HG03159 (cell line): Measurements from ENCODE around the gene WDR86.

ENCODE experiments used
- ATAC-seq: cut with Tn5 transposase; IDR thresholded peaks from one replicate; pipeline ENCODE4 v1.9.1; 2021; ENCODE audit warnings: mild to moderate bottlenecking, moderate library complexity; ENCODE audit not compliant: unreplicated experiment

WDR86 gene

DNA sequence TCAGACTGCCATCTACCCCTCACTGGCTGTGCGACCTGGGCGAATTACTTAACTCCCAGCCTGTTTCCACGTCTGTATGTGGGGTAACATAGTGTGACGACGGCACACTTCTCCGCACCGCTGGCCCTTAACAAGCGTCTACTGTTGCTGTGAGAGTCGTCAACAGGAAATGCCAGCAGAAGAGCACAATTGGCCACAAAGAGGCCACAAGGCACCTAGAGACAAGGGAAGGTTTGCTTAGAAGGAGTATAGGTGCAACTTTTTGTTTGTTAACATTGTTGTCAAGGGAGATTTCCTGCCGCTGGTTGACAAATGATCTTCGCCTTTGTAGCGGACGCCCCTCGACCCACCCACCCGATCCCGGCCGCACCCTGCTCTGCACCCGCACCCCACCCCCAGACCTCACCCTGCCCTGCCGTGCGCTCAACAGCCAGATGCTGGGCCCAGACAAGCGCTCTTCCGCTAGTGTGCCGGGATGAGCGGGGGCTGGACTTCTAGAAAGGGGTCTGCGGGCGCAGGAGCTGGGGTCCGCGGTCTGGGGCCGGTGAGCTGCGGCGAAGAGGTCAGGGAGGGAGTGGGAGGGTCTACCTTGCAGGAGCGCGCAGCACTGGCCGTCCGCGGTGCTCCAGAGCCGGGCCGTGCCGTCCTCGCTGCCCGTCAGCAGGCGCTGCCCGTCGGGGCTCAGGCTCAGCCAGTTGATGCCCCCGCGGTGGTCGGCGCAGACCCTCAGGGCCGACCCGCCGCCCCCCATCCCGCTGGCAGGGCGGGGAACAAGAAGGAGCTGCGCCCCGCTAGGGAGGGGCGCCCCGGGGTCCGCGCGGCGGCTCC lies 785 bp downstream of the WDR86 start:
- ATAC-seq = peak; percentile 54

- no peak for ATAC-seq
These were observed 1.4 kb downstream of the WDR86 start for GRCh38 chr7:151408498-151408838.

DNA sequence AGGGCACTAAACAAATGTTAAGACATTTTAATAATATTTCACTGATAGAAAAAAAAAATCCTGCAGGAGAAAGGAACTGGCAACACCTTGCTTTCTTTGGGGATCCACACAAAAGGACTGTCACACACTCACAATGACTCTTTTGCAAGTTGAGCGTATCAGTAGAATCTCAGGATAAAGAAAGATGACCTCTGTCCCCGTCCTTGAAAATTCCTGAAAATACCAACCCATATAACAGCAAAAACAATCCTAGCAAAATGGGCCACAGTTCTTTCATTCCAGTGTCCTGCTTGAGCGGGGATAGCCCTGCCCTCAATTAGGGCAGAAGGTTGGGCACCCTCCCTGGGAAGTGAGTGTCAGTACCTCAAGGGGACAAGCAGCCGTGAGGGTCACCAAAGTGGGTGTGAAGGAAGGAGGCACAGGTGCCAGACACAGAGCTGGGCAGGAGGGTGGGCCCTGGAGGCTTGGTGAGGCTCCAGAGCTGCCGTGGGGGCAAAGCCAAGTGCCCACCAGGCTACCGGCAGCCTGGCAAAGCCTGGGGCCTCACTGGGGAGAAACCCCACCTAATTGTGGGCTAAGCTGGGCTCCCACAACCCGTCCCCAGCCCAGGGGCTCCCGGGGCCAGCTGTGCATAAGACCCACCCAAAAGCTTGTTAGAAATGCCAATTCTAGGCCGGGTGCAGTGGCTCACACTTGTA lies 2.8 kb downstream of the WDR86 start:
- ATAC-seq = no peak

DNA sequence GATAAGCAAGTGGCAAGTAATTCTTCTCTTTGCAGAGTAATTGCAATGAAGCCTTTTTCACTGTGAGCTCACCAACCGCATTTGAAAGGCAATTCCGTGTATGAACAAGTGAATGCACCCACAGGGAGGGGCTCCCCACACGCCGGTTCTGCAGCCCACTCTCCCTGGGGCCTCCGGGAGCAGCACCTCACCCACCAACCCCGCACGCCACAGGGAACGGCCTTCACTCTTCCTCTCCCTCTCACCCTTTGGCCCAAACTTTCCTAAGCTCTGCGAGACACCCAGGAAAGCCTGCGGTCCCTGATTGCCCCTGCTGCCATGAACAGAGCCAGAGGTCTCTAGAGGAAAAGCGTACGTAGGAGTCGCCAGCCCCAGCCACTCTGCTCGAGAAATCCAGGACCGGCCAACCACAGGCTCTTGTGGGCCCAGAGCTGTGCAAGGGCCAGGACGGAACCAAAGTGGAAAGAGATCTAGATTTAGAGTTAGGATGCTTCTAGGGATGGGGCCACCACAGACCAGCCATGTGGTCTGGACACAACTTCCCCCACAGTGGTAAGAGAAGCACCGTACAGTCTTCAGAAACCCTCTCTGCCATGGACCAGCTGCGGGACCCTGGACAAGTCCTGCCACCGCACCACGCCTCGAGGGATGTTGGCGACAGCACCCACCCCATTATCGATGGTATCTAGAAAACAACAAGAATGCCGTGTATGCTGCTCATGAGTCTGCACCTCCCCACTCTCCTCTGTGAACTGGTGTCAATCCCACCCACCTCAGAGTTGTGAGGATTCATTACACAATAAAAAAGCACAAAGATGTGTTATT lies 3.6 kb downstream of the WDR86 start:
- no peak for ATAC-seq

DNA sequence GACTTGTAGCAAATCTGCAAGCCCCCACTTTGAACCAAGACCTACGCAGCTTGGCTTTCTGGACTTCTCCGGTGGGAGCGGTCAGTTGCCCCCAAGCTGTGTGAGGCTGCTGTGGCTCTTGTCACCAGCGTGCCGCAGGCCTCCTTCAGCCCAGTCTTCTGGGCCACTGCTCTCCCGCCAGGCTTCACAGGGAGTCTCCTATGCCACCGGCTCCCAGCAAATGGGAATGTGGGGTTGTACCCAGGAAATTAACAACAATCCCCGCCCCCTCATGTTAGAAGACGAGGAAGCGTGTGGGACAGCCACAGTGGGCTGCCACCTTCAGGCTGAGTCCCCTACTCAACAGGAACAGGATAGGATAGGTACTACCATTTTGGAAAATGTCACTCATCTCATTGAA lies 4.2 kb downstream of the WDR86 start:
- no peak for ATAC-seq

- no peak for ATAC-seq
These were observed 4.8 kb downstream of the WDR86 start for GRCh38 chr7:151405056-151405455.

GRCh38 chr7:151404216-151405011 lies 5.4 kb downstream of the WDR86 start:
- no peak for ATAC-seq

- ATAC-seq = no peak
These were observed 6.1 kb downstream of the WDR86 start for GRCh38 chr7:151403764-151404163.

DNA sequence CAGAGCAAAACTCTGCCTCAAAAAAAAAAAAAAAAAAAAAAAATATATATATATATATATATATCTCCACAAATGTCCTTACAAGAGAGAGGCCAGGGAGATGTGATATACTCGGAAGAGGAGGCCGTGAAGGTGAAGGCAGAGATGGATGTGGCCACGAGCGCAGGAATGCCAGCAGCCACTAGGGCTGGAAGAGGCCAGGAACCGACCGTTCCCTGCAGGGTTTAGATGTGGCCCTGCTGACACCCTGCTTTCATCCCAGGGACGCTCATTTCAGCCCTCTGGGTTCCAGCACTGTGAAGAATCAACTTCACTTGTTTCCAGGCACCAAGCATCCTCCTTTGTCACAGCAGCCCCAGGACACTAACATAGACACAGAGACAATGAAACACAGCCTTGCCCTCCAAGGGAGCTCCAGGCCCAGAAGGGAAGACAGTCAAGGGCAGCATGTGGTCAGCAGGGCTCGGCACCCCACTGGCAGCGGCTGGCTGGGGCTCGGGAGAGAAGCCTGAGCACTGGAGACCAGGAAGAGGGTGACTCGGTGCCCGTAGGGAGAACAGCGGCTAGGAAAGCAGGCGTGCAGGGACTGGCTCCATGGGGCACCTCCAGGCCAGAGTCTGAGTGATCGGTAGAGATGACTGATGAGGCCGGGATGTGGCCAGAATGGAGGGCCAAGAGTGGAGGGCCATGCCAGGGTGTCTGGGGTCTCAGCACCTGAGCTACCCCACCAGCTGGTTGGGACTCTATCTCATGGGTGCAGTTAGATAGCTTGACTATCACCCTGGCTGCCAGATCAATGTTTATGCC lies 7.6 kb downstream of the WDR86 start:
- no peak for ATAC-seq

- peak; percentile 94 for ATAC-seq
These were observed 9.1 kb downstream of the WDR86 start for GRCh38 chr7:151400626-151401315.

- no peak for ATAC-seq
These were observed 9.9 kb downstream of the WDR86 start for GRCh38 chr7:151399906-151400305.

DNA sequence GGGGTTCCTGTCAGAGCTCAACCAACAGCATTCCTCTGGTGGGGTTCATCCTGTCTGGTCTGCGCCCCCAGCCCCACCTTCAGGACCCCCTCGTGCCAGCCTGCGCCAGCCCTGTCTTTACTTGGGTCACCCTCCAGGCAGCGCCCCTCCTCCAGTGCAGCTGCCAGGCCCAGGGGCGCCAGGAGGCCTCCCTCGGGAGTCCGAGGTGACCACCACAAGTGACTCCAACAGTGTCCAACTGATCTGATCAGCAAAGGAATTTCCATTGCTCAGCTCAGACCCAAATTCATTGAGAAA lies 10.6 kb downstream of the WDR86 start:
- ATAC-seq = no peak

DNA sequence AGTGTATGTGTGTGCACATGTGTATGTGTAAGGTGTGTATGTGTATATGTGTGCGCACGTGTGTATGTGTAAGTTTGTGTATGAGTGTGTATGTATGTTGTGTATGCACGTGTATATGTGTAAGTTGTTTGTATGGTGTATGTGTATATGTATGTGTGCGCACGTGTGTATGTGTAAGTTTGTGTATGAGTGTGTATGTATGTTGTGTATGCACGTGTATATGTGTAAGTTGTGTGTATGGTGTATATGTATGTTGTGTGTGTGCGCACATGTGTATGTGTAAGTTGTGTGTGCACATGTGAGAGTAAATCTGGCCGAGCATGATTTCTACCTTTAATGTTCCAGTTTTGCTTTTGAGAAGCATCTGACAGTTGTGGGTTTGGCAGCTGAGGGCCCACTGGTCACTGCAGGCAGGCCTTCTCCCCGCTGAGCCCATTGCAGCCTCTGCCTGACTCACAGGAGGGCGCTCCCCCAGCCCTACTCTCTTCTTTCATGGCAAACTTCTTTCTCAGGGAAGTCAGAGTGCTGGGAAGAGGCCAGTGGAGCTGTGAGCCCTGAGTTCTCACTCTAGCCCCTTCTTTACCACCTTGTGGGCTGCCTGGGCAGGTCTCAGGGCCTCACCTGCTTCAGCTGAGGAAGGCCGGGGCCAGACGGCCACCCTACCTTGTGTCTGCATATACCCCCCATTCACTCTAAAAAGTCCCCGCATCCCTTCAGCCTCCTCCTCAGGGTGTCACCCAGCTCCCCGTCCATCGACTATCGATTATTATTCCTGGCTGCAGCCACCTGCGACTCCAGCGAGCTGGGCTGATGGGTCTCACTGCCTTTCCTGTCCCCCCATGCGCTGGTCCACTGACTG lies 11.2 kb downstream of the WDR86 start:
- ATAC-seq = no peak

GRCh38 chr7:151397026-151397425 lies 12.8 kb downstream of the WDR86 start:
- no peak for ATAC-seq

DNA sequence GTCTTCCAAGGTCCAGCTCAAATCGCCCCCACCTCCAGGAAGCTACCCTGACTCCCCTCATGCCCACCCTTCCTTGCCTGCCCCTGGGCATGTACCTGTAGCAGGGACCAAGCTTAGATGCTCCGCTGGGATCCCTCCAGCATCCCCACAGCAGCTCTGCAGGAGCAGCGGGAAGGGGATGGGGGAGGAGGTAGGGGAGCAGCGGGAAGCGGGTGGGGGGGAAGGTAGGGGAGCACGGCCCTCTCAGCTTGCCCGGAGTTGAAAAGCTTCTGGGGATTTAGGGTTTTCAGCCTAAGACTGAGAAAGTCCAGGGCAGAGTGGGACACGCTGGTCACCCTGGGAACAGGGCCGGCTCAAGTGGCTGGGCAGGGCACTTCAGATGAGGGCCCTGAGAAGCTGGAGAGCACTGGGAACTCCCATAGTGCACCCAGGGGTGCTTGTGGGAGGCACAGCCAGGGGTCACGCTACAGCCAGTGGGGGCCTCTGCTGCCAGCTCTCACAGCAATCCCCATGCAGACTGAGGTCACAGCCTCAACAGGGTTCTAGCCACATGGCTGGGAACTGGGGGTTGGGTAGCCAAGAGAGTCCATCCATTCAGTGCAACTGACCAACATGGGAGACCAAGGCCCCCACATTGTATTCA lies 13.4 kb downstream of the WDR86 start:
- no peak for ATAC-seq

DNA sequence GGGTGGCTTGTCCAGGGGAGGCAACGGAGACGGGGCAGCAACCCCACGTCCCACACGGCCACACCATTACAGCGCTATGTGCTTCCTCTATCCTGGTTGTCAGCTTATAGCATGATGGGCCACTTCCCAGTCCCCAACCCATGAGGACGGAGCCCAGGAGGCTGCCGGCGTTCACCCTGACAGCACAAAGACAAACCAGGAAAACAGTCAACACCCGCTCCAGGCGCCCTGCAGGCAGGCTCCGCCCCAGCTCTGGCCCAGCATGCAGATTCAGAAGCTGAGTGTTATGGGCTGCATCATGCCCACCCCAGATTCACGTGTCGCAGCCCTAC lies 14.8 kb downstream of the WDR86 start:
- no peak for ATAC-seq

- no peak for ATAC-seq
These were observed 15.5 kb downstream of the WDR86 start for GRCh38 chr7:151394076-151395035.
